ENCODE results near the gene NGLY1.

DNA sequence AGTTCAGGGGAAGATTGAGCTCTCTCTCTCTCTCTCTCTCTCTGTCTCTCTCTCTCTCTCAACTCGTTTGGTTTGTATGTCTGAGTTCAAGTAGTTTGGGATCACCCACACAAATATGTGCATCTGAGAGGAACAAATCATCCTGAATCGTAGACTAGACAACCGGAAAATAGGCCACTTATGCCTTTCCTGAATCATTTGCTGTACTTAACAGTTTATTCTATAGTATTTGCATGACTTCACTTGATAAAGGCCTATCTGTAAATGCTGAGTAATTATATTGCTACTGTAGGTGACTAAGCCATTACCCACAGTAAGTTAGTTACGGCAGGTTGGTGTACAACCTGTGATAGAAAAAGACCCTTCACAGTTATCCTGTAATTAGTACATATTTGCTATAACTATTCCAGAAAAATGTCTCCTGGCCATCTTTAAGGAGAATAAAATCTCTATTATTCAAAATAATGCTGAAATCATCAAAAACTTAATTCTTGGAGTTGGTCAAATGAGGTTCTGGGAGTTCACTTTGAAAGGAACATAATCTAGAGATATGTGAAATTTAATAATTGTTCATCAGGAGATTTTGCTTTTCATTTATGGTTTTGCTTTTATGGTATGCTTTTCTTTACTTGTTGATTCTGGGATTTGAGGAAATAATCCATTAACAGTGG is 37.7 kb upstream of the NGLY1 start:
- TF ChIP-seq, protein P1, sequence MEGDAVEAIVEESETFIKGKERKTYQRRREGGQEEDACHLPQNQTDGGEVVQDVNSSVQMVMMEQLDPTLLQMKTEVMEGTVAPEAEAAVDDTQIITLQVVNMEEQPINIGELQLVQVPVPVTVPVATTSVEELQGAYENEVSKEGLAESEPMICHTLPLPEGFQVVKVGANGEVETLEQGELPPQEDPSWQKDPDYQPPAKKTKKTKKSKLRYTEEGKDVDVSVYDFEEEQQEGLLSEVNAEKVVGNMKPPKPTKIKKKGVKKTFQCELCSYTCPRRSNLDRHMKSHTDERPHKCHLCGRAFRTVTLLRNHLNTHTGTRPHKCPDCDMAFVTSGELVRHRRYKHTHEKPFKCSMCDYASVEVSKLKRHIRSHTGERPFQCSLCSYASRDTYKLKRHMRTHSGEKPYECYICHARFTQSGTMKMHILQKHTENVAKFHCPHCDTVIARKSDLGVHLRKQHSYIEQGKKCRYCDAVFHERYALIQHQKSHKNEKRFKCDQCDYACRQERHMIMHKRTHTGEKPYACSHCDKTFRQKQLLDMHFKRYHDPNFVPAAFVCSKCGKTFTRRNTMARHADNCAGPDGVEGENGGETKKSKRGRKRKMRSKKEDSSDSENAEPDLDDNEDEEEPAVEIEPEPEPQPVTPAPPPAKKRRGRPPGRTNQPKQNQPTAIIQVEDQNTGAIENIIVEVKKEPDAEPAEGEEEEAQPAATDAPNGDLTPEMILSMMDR (IDR thresholded peaks at IDR 0.05): no peak
- TF ChIP-seq SIN3A (IDR thresholded peaks at IDR 0.05; ENCODE audit: borderline replicate concordance, insufficient read depth, low read depth, low read length) (no peak), POLR2AphosphoS5 (IDR thresholded peaks at IDR 0.05; ENCODE audit: low read depth, low read length) (no peak), TCF7L2 (IDR thresholded peaks at IDR 0.05; ENCODE audit: low read depth, low read length) (no peak)

All from Panc1 (cell line).